Measurements from ENCODE around the gene TNFSF12. TPM values are rescaled to one million over a fixed set of nuclear protein-coding genes. Genes with fewer than 3 reads are reported as not detected.
A peak's percentile ranks its signal among the peaks of the same experiment; 100 is the strongest.

TNFSF12 gene
- total RNA-seq, 2 donors from 2014 or later, result 27.4 to 44.2 TPM

- no peak overlapping the region for H3K4me3 Mint-ChIP-seq
- peaks cover 72% of the 10 kb centered on the region for H3K36me3 Mint-ChIP-seq (ENCODE audit: low read depth)
- H3K9me3 Mint-ChIP-seq, result no peaks in the 10 kb centered on the region
- peak overlapping the region; percentile 15 for H3K27ac Mint-ChIP-seq
- no peaks in the 10 kb centered on the region for H3K27me3 Mint-ChIP-seq
- peaks cover 4% of the 10 kb centered on the region for H3K4me1 Mint-ChIP-seq
- ATAC-seq (replicated peaks), result no peak
Observed at GRCh38 chr17:7606280-7606679, 57.4 kb downstream of the TNFSF12 start.

Other genes with a start within 250 kb of the TNFSF12 start
- gene EIF5A, start 241.4 kb upstream of the TNFSF12 start, total RNA-seq, result 100 to 1,000 TPM; 429 to 978 TPM
- gene GPS2, start 233.7 kb upstream of the TNFSF12 start, total RNA-seq, result 10 to 100 TPM; 38.3 to 65.6 TPM
- gene NEURL4, start 219.7 kb upstream of the TNFSF12 start, total RNA-seq, result 10 to 100 TPM; 22.9 to 33.0 TPM
- 100 to 1,000 TPM; 527 to 774 TPM for gene ACAP1, start 212.5 kb upstream of the TNFSF12 start, total RNA-seq
- 10 to 100 TPM; 14.0 to 96.8 TPM for gene KCTD11, start 196.9 kb upstream of the TNFSF12 start, total RNA-seq
- 1 to 10 TPM in 1 of 2 donors, under 1 TPM in 1; 0.22 to 1.1 TPM for gene TMEM95, start 193.9 kb upstream of the TNFSF12 start, total RNA-seq
- gene TNK1, start 168.0 kb upstream of the TNFSF12 start, total RNA-seq, result 1 to 10 TPM; 2.9 to 4.8 TPM
- gene PLSCR3, start 154.5 kb upstream of the TNFSF12 start, total RNA-seq, result 10 to 100 TPM; 62.8 to 94.4 TPM
- gene TMEM256, start 145.0 kb upstream of the TNFSF12 start, total RNA-seq, result 10 to 100 TPM; 64.1 to 69.7 TPM
- gene NLGN2, start 141.2 kb upstream of the TNFSF12 start, total RNA-seq, result 10 to 100 TPM in 1 of 2 donors, 1 to 10 TPM in 1; 4.5 to 21.7 TPM
- not detected for gene SPEM1, start 128.7 kb upstream of the TNFSF12 start, total RNA-seq
- gene SPEM2, start 123.4 kb upstream of the TNFSF12 start, total RNA-seq, result not detected
- gene SPEM3, start 120.2 kb upstream of the TNFSF12 start, total RNA-seq, result not detected
- gene TMEM102, start 113.6 kb upstream of the TNFSF12 start, total RNA-seq, result 10 to 100 TPM; 17.7 to 18.0 TPM
- gene FGF11, start 109.5 kb upstream of the TNFSF12 start, total RNA-seq, result 10 to 100 TPM in 1 of 2 donors, 1 to 10 TPM in 1; 4.4 to 16.9 TPM
- gene CHRNB1, start 104.0 kb upstream of the TNFSF12 start, total RNA-seq, result 10 to 100 TPM; 10.9 to 13.0 TPM
- gene ZBTB4, start 69.4 kb upstream of the TNFSF12 start, total RNA-seq, result 10 to 100 TPM; 18.9 to 27.5 TPM
- not detected for gene SLC35G6, start 67.6 kb upstream of the TNFSF12 start, total RNA-seq
- gene POLR2A, start 64.7 kb upstream of the TNFSF12 start, total RNA-seq, result 100 to 1,000 TPM; 256 to 308 TPM
- gene TNFSF13, start 9.7 kb downstream of the TNFSF12 start, total RNA-seq, result 1 to 10 TPM; 1.5 to 1.9 TPM
- gene SENP3, start 12.9 kb downstream of the TNFSF12 start, total RNA-seq, result 10 to 100 TPM; 28.9 to 59.3 TPM
- gene CD68, start 30.6 kb downstream of the TNFSF12 start, total RNA-seq, result 10 to 100 TPM; 17.5 to 51.8 TPM
- gene MPDU1, start 34.8 kb downstream of the TNFSF12 start, total RNA-seq, result 10 to 100 TPM; 58.3 to 96.4 TPM
- under 1 TPM in 1 of 2 donors, not detected in 1; 0.90 TPM for gene SOX15, start 41.0 kb downstream of the TNFSF12 start, total RNA-seq
- gene FXR2, start 65.8 kb downstream of the TNFSF12 start, total RNA-seq, result 10 to 100 TPM; 34.4 to 37.0 TPM
- gene SAT2, start 78.8 kb downstream of the TNFSF12 start, total RNA-seq, result 10 to 100 TPM; 25.5 to 62.7 TPM
- gene SHBG, start 81.1 kb downstream of the TNFSF12 start, total RNA-seq, result under 1 TPM in 1 of 2 donors, not detected in 1; 0.71 TPM
- gene ATP1B2, start 101.9 kb downstream of the TNFSF12 start, total RNA-seq, result under 1 TPM; 0.06 to 0.42 TPM
- 100 to 1,000 TPM in 1 of 2 donors, 10 to 100 TPM in 1; 79.0 to 137 TPM for gene TP53, start 138.4 kb downstream of the TNFSF12 start, total RNA-seq
- 10 to 100 TPM; 18.0 to 32.9 TPM for gene WRAP53, start 139.4 kb downstream of the TNFSF12 start, total RNA-seq
- not detected for gene EFNB3, start 156.1 kb downstream of the TNFSF12 start, total RNA-seq
- gene DNAH2, start 168.7 kb downstream of the TNFSF12 start, total RNA-seq, result under 1 TPM in 1 of 2 donors, not detected in 1; 0.06 TPM

Data from activated T-helper 17 cell treated with anti-CD3 and anti-CD28 coated beads, Interleukin-2, amount 50 U/mL, for 72 hours (primary cell).